ENCODE data around the gene NBEA. TPM values are rescaled to one million over a fixed set of nuclear protein-coding genes. Genes with fewer than 3 reads are reported as not detected.
A peak's percentile ranks its signal among the peaks of the same experiment; 100 is the strongest.

NBEA gene
- total RNA-seq, 2 experiments from 2014 or later = 0.34 to 0.57 TPM

GRCh38 chr13:35468195-35468594 lies 526.1 kb downstream of the NBEA start:
- ChIA-PET CTCF (no interaction called here), POLR2A (no interaction called here)
- ATAC-seq (no peak), DNase-seq (no peak)
- Mint-ChIP-seq H3K4me3 (no peak overlapping the region), H3K36me3 (ENCODE audit: low read depth) (peaks cover 7% of the 10 kb centered on the region), H3K9me3 (ENCODE audit: insufficient read depth) (no peaks in the 10 kb centered on the region), H3K27ac (no peak overlapping the region), H3K4me1 (ENCODE audit: low read depth) (peaks cover 11% of the 10 kb centered on the region), H3K27me3 (ENCODE audit: low read depth) (peaks cover 40% of the 10 kb centered on the region)

GRCh38 chr13:35469806-35470525 lies 527.9 kb downstream of the NBEA start:
- ChIA-PET POLR2A (no interaction called here), CTCF (no interaction called here)
- no peak for DNase-seq
- H3K4me3 Mint-ChIP-seq = no peak overlapping the region
- peaks cover 17% of the 10 kb centered on the region for H3K4me1 Mint-ChIP-seq (ENCODE audit: low read depth)
- no peak overlapping the region for H3K27ac Mint-ChIP-seq
- no peaks in the 10 kb centered on the region for H3K9me3 Mint-ChIP-seq (ENCODE audit: insufficient read depth)
- ATAC-seq = no peak
- H3K27me3 Mint-ChIP-seq (ENCODE audit: low read depth) = peaks cover 44% of the 10 kb centered on the region
- peaks cover 11% of the 10 kb centered on the region for H3K36me3 Mint-ChIP-seq (ENCODE audit: low read depth)

GRCh38 chr13:35470671-35471661 lies 528.9 kb downstream of the NBEA start:
- H3K9me3 Mint-ChIP-seq (ENCODE audit: insufficient read depth) = no peaks in the 10 kb centered on the region
- POLR2A ChIA-PET = no interaction called here
- H3K36me3 Mint-ChIP-seq (ENCODE audit: low read depth) = peaks cover 12% of the 10 kb centered on the region
- H3K4me1 Mint-ChIP-seq (ENCODE audit: low read depth) = peaks cover 27% of the 10 kb centered on the region
- CTCF ChIA-PET = no interaction called here
- H3K27ac Mint-ChIP-seq = no peak overlapping the region
- DNase-seq (no peak), ATAC-seq (peak; percentile 48)
- peak overlapping the region; percentile 13 for H3K4me3 Mint-ChIP-seq
- peaks cover 54% of the 10 kb centered on the region for H3K27me3 Mint-ChIP-seq (ENCODE audit: low read depth)

DNA sequence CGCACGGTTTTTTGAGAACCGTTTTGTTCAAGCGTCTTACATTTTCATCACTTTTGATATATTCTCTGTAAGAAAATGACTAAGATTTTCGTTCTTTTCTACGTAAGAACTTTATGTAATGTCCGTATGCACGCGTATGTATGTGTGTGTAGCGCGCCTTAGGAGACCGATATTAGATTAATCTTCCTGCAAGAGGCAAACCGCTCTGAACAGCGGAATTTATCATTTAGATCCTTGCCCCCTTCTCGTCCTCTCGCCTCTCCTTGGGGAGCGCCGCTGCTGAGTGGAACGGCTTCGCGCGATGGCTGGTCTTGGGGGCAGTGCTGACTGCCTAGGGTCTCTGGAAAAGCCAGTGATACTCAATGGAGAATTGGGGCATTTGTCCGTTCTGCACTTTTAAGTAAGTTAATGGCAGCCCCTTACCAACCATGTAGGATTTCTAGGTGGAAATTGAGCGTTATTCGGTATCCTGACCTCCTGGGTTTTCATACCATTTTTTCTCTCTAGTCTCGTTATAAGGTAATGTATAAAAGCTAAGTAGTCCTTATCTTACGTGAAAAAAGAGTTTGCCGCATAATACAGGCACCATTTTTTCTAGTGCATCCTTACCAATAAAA lies 529.7 kb downstream of the NBEA start:
- Mint-ChIP-seq H3K27ac (no peak overlapping the region), H3K4me3 (no peak overlapping the region), H3K27me3 (ENCODE audit: low read depth) (peaks cover 62% of the 10 kb centered on the region), H3K4me1 (ENCODE audit: low read depth) (peaks cover 35% of the 10 kb centered on the region), H3K36me3 (ENCODE audit: low read depth) (peaks cover 12% of the 10 kb centered on the region), H3K9me3 (ENCODE audit: insufficient read depth) (no peaks in the 10 kb centered on the region)
- ChIA-PET CTCF (no interaction called here), POLR2A (no interaction called here)
- DNase-seq (no peak), ATAC-seq (no peak)

DNA sequence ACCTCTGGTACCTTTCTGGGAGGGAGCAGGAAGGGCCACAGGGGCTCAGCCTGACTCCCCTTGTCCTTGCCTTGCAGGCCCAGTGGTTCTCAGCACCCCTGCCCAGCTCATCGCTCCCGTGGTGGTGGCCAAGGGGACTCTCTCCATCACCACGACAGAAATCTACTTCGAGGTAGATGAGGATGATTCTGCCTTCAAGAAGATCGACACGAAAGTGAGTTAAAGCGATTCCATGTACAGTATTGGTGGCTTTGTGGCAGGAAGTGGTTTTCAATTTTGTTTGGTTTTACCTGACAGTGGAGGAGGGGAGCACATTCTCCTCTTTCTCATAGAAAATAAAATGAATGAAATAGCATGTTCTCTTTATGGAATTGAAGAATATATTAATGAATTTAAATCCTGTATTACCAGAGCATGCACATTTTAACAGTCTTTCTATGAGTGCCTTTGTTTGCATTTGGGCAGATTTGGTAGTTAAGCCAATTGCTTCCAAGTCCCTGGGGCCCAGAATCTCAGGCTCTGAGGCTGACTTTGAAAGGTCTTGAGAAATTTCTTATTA lies 530.3 kb downstream of the NBEA start:
- H3K4me1 Mint-ChIP-seq (ENCODE audit: low read depth) = peaks cover 39% of the 10 kb centered on the region
- ATAC-seq = no peak
- no peak overlapping the region for H3K27ac Mint-ChIP-seq
- no peak overlapping the region for H3K4me3 Mint-ChIP-seq
- peak; percentile 37 for DNase-seq
- CTCF ChIA-PET = no interaction called here
- peaks cover 68% of the 10 kb centered on the region for H3K27me3 Mint-ChIP-seq (ENCODE audit: low read depth)
- peaks cover 12% of the 10 kb centered on the region for H3K36me3 Mint-ChIP-seq (ENCODE audit: low read depth)
- POLR2A ChIA-PET = no interaction called here
- H3K9me3 Mint-ChIP-seq (ENCODE audit: insufficient read depth) = no peaks in the 10 kb centered on the region

GRCh38 chr13:35473206-35473775 lies 531.2 kb downstream of the NBEA start:
- peaks cover 44% of the 10 kb centered on the region for H3K4me1 Mint-ChIP-seq (ENCODE audit: low read depth)
- no peak overlapping the region for H3K4me3 Mint-ChIP-seq
- H3K9me3 Mint-ChIP-seq (ENCODE audit: insufficient read depth) = no peaks in the 10 kb centered on the region
- H3K27ac Mint-ChIP-seq = no peak overlapping the region
- ChIA-PET CTCF (no interaction called here), POLR2A (no interaction called here)
- H3K27me3 Mint-ChIP-seq (ENCODE audit: low read depth) = peaks cover 74% of the 10 kb centered on the region
- ATAC-seq (no peak), DNase-seq (no peak)
- peaks cover 12% of the 10 kb centered on the region for H3K36me3 Mint-ChIP-seq (ENCODE audit: low read depth)

DNA sequence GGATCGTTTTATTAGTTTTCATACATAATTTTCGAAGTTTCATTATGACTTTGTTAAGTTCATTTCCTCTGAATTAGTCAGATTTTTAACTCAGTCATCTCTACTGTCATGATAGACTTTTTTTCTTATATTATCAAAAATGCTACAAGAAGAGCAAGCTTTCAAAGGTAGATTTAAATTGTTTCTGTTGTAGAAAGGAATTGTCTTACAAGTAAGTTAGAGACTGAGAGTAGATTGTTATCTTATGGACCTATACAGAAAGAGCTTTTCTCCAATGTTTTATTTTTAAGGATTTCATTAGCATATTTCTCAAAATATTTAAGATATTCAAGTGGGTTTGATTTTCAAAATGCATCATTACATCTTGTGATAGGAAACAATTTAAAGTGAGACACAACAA lies 531.7 kb downstream of the NBEA start:
- no peak for ATAC-seq
- POLR2A ChIA-PET = no interaction called here
- H3K27ac Mint-ChIP-seq = no peak overlapping the region
- CTCF ChIA-PET = no interaction called here
- no peak overlapping the region for H3K4me3 Mint-ChIP-seq
- no peaks in the 10 kb centered on the region for H3K9me3 Mint-ChIP-seq (ENCODE audit: insufficient read depth)
- DNase-seq = no peak
- H3K36me3 Mint-ChIP-seq (ENCODE audit: low read depth) = peaks cover 12% of the 10 kb centered on the region
- H3K4me1 Mint-ChIP-seq (ENCODE audit: low read depth) = peaks cover 46% of the 10 kb centered on the region
- peaks cover 73% of the 10 kb centered on the region for H3K27me3 Mint-ChIP-seq (ENCODE audit: low read depth)

GRCh38 chr13:35474496-35475211 lies 532.6 kb downstream of the NBEA start:
- Mint-ChIP-seq H3K9me3 (ENCODE audit: insufficient read depth) (no peaks in the 10 kb centered on the region), H3K27me3 (ENCODE audit: low read depth) (peaks cover 79% of the 10 kb centered on the region), H3K4me1 (ENCODE audit: low read depth) (peaks cover 46% of the 10 kb centered on the region), H3K27ac (no peak overlapping the region), H3K4me3 (peak overlapping the region; percentile 80), H3K36me3 (ENCODE audit: low read depth) (peaks cover 12% of the 10 kb centered on the region)
- DNase-seq (no peak), ATAC-seq (no peak)
- CTCF ChIA-PET = no interaction called here
- POLR2A ChIA-PET = interaction anchor here (0.7 kb wide), 1 partner anchor 25 kb away, joined by 3 read pairs; no protein-coding TSS in a partner anchor

DNA sequence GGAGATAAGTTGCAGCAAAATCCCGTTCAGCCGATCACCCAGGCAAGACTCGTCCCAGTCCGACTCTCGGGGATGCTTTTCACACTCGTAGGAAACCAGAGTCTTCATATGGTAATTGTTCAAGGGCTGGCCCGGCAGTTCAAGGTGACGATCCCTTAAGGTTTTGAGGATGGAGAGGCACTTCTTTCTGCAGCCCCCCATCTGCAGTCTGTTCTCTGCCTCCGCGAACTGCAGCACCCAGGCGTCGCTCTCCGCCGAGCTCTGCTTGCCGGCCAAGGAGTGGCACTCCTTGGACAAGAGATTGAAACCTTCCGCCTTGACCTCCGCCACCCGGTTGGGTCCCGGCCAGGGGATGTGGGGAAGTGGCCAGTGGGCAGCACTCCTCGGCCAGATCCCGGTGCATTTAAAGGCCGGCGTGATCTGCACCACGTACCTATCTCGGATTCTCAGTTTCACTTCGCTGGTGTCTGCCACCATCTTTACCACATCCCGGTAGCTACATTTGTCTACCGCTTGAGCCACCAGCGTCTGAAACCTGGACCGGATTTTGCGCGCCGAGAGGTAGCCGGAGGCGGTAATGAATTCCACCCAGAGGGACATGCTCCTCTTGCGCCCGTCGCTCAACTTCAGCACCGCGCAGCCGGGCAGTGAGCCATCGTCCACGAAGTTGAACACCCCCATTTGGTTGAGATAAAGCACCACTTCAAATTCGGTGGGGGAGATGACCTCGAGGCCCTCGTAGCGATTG lies 533.3 kb downstream of the NBEA start:
- peaks cover 46% of the 10 kb centered on the region for H3K4me1 Mint-ChIP-seq (ENCODE audit: low read depth)
- ATAC-seq = peak; percentile 62
- CTCF ChIA-PET = no interaction called here
- H3K4me3 Mint-ChIP-seq = peak overlapping the region; percentile 80
- POLR2A ChIA-PET = interaction anchor here (0.7 kb wide), 1 partner anchor 24 kb away, joined by 3 read pairs; no protein-coding TSS in a partner anchor
- H3K9me3 Mint-ChIP-seq (ENCODE audit: insufficient read depth) = no peaks in the 10 kb centered on the region
- H3K27ac Mint-ChIP-seq = peak overlapping the region; percentile 57
- H3K36me3 Mint-ChIP-seq (ENCODE audit: low read depth) = peaks cover 12% of the 10 kb centered on the region
- peak; percentile 51 for DNase-seq
- H3K27me3 Mint-ChIP-seq (ENCODE audit: low read depth) = peaks cover 72% of the 10 kb centered on the region

DNA sequence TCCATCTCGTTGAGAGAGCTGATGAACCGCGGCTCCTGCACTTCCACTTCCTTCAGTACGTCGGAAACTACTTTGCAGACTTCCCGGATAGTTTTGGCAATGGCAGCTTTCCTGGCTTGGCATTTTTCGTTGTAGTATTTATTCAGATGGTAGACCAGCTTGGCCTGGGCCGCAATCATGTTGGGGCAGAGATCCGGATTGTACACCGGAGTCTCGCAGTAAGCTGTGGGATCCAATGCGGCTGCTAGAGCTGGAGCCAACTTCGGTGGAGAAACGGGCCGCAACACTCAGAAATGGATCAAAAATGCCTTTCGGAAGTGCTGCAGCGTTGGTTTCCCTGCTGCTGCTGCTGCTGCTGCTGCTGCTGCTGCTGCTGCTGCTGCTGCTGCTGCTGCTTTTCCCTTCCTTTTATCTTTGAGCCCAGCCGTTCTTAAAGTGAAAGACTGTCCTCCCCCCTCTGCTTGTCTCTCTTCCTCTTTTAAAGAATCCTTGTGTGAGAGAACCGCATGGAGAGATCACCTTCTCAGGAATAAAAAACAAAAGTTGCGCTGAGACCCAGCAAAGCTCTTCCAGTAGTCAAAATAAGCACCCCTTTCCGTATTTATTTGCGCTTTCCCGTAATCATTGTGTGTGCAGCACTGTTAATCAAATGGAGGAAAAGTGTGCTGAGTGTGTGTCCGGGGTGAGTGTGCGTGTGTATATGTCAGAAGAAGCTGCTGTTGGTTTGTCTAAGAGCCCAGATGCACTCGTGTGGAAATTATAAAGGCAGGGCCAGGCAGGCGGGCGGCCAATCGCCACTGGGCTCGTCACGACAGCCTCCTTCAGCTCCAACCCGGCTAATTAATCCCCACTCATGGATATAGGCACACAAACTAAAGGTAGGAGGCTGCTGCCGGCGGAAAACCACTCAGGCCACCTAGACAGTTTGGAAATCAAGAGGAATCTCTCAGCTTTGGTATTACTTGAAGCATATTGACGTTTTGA lies 534.2 kb downstream of the NBEA start, which contains the start of gene MAB21L1:
Gene MAB21L1 (minus strand): TSS at position 730 of the 984 bp plus-strand sequence. CDS start 551 bp downstream, at position 179.
- H3K9me3 Mint-ChIP-seq (ENCODE audit: insufficient read depth) = no peaks in the 10 kb centered on the region
- ATAC-seq (peak; percentile 48), DNase-seq (peak; percentile 33)
- ChIA-PET POLR2A (no interaction called here), CTCF (no interaction called here)
- peaks cover 12% of the 10 kb centered on the region for H3K36me3 Mint-ChIP-seq (ENCODE audit: low read depth)
- H3K4me3 Mint-ChIP-seq = peak within 1 kb of the TSS; percentile 80
- peaks cover 45% of the 10 kb centered on the region for H3K4me1 Mint-ChIP-seq (ENCODE audit: low read depth)
- H3K27me3 Mint-ChIP-seq (ENCODE audit: low read depth) = peaks cover 65% of the 10 kb centered on the region
- H3K27ac Mint-ChIP-seq = peak within 1 kb of the TSS; percentile 57
